GM18498 (cell line): ENCODE results near the gene FGD4.

ENCODE experiments used
- ATAC-seq: cut with Tn5 transposase; IDR thresholded peaks from one replicate; pipeline ENCODE4 v1.9.1; 2021; ENCODE audit warnings: mild to moderate bottlenecking, moderate library complexity; ENCODE audit not compliant: unreplicated experiment

The FGD4 gene

DNA sequence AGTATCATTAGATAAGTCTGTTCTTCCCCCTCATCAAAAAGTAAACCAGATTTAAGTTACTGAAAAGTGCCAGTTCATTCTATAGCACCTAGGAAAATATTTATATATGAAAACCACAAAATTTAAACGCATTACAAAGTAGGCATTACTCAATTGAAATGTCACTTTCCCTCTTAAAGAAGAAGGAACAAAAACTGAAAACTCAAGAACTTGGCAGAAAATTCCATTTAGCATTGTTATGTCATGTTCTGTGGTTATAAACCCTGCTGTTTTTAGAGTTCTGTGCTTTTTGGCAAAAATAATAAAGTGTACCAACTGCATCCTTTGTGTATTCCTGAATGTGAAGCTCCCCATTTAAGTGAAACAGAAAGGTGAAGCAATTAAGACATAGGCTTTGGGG lies 3.6 kb downstream of the FGD4 start:
- no peak for ATAC-seq

DNA sequence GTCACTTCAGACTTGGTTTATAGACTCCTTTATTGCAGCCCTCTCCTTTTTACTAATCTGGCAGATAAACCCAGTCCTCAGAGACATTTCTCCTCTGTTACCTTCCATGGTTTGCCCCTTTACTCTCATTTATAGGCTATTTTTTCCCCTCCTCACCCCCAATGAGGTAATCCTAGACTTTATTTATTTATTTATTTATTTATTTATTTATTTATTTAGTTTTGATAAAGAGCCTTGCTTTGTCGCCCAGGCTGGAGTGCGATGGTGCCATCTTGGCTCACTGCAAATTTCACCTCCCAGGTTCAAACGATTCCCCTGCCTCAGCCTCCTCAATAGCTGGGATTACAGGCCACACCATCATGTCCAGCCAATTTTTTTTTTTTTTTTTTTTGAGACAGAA lies 8.4 kb downstream of the FGD4 start:
- no peak for ATAC-seq

DNA sequence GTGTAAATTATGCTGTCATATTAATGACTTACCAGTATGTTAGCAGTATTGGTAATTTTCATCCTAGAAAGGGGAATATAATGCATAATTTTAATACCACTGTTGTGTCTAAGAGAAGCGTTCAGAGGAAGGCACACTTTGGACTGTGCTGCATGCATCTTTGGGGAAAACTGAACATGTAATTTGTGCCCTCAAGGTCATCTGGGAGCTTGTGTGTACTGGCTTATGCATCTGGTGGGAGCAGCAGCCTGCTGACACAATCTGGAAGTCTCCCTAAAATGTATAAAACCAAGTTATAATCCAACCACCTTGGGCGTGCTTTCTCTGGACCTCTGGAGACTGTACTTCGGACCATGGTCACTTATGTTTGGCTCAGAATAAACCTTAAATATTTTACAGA lies 14.1 kb downstream of the FGD4 start:
- ATAC-seq, result no peak

DNA sequence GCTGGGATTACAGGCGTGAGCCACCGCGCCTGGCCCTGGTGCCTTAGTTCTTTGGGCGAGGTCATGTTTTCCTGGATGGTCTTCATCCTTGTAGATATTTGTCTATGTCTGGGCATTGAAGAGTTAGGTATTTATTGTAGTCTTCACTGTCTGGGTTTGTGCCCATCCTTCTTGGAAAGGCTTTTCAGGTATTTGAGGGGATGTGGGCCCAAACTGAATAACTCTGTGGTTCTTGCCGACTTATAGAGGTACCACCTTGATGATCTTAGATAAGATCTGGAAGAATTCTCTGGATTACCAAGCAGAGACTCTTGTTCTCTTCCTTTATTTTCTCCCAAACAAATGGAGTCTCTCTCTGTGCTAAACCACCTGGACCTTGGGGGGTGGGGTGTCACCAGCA lies 18.9 kb downstream of the FGD4 start:
- no peak for ATAC-seq

DNA sequence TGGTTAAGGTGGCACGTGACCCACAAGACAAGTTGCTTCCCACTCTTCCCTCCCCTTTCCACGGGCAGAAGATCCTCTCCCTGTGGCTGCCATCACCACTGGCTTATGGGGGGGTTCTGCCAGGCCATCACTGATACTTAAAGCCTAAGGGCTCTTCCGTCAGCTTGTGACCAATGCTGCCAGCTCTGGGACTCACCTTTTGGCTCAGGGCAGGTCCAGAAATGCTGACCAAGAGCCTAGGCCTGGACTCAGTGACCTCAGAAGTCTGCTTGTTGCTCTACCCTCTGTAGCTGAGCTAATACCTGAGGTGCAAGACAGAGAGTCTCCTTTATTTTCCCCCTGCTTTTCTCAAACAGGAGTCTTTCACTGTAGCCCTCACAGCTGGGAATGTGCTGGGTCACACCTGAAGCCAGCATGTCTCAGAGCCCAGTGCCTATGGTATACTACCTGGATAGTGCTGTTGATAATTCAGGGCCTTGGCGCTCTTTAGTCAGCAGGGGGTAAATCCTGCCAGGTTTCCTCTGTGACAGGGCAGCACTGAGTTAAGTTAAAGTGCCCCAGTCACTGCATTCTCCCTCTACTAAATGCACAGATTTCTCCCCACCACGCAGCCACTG lies 19.7 kb downstream of the FGD4 start:
- no peak for ATAC-seq

DNA sequence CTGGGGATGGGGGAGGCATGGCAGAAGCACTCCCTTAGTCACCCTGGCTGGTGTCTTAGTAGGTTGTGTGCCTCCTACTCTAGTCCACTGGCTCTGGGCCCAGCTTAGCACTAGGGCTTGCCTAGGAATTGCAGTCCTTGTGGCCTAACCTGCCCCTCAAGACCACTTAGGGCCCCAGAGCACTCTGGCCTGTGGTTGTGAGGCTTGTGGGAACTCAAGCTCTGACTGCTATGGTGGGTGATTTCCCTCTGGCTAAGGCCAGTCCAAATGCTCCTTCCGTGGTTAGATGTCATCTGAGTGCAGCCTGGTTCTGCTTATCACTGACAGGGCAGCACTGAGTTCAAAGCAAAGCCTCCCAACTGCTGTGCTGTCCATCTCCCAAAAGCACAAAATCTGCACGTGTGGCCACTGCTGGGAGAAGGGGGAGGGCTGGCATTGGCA lies 20.2 kb downstream of the FGD4 start:
- no peak for ATAC-seq

DNA sequence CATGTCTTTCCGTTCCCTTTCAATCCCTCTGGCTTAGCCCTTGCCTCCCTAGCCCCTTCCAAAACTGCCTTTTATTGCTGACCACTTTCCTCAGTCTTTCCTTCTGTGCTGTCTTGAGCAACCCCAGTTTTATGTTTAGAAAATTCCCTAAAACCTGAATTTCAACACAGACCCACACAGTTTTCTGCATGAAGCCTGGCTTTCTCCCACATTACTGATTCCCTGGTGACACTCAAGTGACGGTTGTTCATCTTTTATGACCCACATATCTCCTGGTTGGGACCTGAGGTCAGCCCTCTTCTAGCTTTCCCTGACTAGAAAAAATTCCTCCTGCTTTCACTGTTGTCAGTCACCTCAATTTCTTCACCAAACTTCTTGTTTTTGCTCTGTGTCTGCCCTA lies 21.0 kb downstream of the FGD4 start:
- ATAC-seq, result no peak

DNA sequence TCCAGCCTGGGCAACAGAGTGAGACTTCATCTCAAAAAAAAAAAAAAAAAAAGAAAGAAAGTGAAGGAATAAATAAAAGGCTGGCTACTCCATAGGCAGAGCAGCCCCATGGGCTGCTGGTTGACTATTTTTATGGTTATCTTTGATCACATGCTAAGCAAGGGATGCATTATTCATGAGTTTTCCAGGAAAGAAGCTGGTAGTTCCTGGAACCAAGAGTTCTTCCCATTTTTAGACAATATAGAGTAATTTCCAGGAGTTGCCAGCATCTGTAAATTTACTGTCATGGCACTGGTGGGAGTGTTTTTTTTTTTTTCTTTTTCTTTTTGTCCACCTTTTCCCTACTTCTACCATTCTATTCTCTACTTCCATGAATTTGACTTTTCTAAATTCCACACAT lies 24.2 kb downstream of the FGD4 start:
- no peak for ATAC-seq

DNA sequence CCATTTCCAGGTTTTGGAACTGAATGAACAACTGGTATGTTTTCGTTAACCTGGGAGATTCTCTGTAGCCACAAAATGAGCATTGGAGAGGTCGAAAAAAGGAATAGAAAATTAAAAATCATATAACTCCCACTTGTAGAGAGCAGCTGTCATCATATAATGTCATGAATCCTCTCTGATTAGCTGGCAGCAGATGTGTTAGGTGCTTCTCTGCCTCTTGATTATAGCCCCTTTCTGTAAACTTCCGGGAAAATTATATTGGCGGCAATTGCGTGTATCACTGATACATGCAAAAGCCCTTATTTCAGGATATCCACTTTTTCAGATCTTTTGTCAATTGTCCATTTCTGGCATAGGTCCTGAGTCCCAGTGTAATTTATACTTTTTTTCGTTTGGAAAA lies 31.7 kb downstream of the FGD4 start:
- no peak for ATAC-seq

DNA sequence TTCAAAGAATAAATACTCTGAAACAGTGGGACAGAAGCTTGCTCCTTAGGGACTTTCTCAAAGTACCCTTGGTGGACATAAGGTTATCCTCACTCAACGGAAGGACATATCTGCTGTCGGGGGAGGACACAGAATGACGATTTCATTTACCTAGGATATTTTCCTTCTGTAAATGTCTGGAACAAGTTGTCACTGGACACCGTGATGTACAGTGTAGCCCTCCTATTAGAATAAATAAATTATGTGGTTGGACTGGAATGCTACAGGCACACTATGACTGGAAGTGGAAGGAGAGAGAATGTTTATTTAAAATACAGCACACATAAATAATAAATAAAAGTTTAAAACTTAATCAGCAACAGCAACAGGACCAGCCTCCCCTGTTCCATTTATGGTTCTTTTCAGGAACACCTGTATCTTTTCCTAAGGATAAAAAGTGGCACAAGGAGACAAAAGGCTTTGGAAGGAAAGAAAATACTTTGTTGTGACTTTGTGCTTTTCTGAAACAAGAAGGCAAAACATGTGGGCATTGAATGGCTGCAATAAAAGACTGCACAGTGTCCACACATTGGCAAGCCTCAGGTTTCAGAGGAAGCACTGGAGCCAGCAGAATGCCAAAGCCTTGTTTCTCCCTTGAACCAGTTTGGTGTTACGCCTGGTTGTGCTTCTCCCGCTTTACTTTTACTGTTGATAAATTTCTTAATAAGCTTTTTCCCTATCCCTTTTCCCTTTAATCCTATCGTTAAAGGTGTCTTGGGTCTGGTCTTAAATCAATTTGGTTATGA lies 36.8 kb downstream of the FGD4 start:
- no peak for ATAC-seq

DNA sequence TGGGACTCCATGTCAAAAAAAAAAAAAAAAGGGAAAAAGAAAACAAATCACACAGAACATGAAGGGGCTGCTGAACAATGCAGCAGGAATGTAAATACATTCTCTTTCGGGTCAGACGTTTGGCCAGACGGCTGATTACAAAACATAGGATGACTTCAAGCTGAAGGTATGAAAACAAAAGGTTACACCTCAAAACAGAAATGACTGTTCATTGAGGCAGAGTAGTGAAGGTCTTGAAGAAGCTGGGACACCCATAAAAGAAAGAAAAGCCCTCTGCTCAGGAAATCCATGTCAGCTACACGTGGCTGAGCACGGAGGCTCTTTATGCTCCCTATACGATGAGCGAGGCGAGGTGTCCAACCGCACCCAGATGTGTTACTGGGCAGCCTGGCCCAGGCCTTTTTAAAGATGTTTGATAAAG lies 37.7 kb downstream of the FGD4 start:
- no peak for ATAC-seq

DNA sequence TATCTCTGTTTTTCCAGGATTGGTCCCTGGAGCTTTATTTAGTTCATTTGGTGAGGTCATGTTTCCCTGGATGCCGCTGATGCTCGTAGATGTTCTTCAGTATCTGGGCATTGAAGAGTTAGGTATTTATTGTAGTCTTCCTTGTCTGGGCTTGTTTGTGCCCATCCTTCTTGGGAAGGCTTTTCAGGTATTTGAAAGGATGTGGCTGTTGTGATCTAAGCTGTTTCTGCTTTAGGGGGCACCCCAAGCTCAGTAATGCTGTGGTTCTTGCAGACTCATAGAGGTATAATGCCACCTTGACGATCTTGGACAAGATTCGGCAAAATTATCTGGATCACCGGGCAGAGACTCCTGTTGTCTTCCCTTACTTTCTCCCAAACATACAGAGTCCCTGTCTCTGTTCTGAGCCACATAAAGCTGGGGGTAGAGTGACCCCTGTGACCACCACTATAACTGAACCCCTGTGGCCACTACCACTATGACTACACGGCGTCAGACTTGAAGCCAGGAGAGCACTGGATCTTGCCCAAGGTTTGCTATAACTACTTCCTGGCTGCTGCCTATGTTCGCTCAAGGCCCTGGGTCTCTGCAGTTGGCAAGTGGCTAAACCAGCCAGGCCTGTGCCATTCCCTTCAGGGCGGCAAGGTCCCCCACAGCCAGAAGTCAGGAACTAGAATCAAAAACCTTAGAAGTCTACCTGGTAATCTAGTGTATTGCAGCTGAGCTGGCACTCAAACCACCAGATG lies 40.9 kb downstream of the FGD4 start:
- no peak for ATAC-seq

DNA sequence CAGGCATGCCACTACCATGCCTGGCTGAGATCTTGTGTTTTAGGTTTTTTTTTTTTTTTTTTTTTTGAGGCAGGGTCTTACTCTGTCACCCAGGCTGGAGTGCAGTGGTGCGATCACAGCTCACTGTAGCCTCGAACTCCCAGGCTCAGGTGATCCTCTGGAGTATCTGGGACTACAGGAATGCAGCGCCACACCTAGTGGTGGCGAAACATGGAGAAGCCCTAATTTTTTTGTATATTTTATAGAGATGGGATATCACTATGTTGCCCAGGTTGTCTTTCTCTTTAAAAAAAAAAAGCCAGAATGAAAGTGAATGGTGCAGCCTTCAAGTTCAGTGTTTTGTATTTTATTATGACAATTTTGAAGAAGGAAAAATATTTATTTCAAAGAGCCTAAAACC lies 44.1 kb downstream of the FGD4 start:
- ATAC-seq, result no peak

DNA sequence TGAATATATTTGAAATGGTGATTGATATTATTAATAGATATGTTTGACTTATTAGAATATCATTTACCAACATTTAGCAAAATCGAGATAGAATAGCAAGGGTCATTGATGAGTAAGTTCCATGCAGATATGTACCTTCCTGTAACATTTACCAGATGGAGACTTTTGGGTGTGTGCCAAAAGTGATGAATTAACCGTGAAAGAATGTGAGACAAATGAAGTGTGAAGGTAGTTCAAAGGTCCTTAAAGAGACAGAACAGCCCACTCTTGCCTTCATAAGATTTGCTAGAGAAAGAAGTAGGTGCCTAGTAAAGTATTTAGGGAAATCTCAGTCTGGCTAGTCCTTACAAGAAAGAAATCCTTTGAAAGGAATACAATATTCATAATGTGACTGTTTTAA lies 45.5 kb downstream of the FGD4 start:
- no peak for ATAC-seq

DNA sequence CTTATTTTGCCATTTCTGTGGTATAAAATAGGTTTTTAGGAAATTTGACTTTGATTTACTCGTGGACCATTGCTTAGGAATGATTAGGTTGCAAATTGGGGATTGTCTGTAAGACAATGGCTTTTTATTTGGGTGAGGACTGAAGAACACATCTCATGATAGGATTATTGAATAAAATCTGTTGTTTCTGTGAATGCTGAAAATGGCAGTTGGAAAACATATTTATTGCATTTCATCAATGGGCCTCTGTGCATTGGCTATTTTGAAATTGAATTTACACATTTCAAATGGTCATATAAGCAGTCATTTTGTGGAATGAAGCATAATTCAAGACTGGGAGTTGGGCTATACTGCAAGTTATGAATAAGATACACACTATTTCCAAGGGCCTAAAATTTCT lies 46.0 kb downstream of the FGD4 start:
- ATAC-seq, result no peak

DNA sequence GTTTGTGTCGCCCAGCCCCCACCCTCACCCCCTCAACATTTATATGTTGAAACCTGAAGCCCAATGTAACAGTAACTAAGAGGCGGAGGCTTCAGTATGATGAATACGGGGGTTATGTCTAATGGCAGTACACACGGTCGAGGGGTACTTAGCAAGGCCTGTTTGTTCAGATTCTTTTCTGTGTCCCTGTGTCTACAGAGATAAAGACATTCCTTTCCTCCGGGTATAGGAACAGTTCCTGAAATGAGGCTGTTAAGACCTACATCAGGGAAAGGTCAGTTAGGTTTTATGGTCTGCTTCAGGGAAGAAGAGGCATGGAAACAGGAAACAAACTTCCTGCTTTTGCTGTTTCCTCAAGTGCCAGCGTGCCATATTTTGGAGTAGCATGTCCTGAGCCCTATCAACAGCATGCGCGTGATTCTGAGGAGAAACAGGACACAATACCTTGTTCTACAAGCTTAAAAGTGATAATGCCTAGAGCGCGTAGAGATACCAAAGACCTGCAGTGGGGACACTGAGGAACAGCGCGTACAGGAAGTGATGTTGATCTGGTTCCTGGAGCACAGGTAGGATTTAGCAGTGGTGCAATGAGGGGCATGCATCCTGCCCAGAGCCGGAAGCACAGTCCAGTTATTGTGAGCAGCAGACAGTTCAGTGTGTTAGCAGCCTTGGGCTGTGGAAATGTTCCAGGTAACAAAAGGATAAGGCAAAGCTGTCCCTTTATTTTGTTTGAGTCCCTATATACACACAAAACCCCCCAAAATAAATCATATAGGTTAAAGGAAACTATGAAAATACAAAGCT lies 47.2 kb downstream of the FGD4 start:
- ATAC-seq, result no peak

DNA sequence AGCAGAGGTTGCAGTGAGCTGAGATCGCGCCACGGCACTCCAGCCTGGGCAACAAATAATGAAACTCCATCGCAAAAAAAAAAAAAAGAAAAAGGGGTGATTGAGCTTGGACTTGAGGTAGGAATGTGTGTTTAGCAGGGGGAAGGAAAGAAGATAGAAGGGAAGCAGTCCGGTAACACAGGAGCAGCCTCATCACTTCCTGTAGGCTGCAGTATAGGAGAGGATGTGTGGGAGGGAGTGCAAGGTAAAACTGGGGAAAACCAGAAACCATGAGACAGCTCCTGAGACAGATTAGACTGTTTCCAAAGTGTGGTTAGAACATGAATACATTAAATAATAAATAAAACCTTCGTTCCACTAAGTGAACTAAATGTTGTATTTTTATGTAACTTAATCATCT lies 49.2 kb downstream of the FGD4 start:
- no peak for ATAC-seq

DNA sequence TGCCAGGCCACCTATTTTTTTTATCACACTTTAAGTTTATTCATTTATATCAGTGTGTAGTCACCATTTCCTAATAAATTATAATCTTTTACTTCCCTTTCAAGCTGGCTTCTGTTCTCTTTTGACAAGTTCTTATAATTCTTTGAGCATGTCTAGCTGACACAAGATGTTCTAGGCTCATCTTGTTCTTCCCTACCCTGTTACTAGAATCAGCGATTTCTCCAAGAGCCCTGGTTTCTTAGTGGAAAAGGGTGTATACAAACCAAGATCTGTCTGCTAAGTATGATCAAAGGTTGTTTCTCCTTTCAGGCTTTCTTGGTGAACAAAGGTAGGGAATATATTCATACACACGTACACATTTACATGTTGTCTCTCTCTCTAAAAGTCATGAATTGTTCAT lies 51.0 kb downstream of the FGD4 start:
- no peak for ATAC-seq

DNA sequence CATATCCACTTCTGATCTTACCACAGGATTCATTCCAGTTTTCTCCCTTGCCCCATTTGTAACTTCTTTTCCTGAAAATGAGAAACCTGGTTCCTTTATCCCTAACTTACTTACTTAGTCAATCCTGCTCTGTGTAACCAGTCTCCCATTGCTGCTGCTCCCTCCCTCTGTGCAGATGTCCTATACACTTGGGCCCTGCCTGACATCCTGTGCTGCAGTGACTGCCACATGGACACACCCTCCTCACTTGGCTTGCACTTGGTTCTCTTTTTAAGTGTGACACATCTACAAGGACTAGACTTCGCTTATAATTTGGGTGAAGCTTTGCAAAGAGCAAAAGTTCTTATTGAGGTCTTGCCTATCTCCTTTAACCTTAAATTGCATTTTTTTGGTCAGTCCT lies 51.4 kb downstream of the FGD4 start:
- no peak for ATAC-seq

DNA sequence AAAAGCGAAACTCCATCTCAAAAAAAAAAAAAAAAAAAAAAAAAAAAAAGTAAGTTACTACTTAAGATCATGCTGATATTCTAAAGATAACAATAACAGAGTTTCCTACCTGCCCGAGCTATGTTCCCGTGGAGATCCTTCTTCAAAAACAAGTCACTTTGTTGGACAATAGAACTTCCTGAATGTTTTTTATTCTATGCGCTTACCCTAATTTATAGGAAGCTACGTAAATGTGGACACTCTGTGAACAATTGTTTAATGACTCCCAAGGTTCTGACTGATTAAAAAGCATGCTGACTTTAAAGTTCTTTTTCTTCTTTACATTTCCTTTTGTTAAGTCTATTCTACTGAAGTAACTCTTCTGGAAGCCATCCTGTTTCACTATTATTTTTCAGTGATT lies 52.5 kb downstream of the FGD4 start:
- no peak for ATAC-seq

DNA sequence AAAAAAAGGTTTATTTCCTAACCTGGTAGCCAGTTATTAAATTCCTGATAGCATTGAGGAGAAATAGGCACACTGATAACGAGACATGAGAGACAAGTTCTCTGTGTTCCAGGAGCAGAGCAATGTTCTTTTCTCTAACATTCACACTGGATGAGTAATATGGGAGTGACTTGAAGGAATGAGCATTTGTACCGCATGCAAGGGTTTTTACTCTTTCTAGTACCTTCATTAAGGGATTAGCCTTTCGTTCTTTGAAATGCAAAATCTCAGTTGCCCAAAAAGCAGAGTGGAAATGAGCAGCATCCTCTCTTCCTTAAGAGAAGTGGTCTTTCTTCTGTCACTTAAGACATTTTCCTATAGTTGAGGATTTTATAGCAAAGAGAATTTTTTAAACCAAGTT lies 54.7 kb downstream of the FGD4 start:
- ATAC-seq, result no peak
